GM19438 (cell line): Measurements from ENCODE around the gene PHF3.

Experiments
- ATAC-seq: cut with Tn5 transposase; IDR thresholded peaks from one replicate; pipeline ENCODE4 v1.9.1; 2021; ENCODE audit warnings: low read depth; ENCODE audit not compliant: unreplicated experiment

Gene PHF3

DNA sequence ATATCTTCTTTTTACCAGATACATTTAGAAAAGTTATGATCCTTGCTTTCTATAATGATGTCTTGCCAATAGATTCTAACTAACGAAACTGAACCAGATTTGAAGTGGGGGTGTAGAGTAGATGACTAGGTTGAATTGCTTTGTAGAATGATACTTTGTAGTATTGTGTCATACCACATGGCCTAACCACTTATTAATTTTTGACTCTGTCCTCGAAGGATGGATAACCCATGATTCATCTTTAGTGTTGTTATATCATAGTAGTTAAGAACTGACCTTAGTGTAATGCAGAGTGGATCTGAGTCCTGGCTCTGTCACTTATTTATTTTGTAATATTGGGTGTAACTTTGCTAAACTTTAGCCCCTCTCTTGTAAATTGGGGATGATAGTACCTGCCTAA lies 4.5 kb downstream of the PHF3 start:
- no peak for ATAC-seq

DNA sequence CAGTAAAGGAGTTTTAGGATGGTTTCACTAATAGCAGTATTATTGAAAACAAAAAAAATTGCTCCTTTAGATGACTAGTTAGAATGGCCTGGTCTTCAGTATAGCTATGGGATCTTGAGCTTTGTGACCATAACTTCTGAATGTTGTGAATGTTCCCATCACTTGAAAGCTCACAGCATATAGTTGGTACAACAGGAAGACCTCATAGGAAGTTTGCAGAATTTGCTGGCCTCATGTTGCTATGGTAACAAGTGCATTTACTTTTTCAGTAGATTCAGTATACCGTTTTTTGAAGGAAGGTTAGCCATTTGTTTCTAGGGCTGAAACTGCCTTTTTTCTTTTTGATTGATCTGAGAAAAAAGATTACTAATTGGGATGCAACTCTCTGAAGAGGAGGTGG lies 8.3 kb downstream of the PHF3 start:
- no peak for ATAC-seq

DNA sequence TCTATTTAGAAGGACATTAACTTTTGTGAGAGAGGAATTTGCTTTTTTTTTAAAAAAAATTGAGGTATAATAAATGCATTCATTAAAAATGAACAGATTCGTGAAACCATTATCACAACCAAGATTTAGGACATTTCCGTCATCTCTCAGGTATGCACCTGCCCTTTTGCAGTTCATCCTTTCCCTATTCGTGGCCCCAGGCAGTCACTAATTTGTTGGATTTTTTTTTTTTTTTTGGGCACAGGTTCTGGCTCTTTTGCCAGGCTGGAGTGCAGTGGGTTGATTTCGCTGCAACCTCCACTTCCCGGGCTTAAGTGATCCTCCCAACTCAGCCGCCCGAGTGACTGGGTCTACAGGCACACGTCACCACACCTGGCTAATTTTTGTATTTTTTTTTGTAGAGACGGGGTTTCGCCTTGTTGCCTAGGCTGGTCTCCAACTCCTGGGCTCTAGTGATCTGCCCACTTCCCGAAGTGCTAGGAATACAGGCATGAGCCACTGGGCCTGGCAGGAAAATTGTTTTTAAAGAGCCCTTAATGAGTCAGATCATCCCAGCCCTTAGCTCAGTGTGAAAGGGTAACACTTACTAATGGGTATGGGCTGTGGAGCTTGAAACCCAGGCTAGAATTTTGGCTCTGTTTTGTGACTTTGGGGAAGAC lies 9.2 kb downstream of the PHF3 start:
- ATAC-seq: no peak

DNA sequence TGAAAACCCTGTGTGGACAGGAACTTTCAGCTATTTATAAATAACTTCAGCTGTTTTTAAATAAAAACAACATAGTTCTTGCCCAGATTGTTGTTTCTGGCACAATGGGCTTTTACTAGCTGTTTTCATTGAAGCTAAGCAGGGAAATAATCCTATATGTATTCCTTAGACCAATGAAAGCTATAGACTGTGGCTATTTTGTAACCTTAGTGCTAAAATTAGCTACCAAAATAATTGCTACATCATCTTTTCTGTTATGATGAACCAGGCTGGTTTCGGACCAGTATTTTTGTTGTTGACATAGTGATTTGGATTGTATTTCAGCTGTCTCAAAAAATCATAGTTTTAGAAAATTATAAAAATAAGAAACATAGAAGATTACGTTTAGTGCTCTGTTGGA lies 13.7 kb downstream of the PHF3 start:
- ATAC-seq: no peak

DNA sequence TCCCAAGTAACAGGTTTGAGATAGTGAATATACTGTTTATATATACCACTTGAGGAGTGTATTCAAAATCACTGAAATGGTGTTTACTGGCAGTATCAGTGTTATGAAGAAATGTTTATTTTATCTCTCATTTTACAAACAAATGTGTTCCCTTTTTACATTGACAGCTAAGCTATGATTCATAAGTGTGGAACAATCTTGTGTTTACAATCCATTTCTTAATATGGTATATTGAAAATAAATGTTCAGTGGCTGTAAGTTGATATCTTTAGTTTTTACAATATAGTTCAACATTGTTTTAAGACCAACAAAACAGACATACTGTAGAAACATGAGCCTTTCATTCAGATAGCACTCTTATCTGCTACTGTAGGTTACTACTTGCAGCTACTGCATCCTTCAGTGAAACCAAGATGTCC lies 14.3 kb downstream of the PHF3 start:
- no peak for ATAC-seq

DNA sequence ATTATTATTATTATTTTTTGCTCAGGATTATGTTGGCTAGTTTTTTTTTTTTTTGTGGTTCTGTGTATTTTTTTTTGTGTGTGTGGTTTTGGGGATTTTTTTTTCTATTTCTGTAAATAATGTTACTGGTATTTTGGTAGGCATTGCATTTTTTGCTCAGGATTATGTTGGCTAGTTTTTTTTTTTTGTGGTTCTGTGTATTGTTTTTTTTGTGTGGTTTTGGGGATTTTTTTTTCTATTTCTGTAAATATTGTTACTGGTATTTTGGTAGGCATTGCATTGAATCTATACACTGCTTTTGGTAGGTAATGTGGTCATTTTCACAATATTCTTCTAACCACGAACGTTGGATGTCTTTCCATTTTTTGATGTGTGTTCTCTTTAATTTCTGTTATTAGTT lies 17.4 kb downstream of the PHF3 start:
- no peak for ATAC-seq

DNA sequence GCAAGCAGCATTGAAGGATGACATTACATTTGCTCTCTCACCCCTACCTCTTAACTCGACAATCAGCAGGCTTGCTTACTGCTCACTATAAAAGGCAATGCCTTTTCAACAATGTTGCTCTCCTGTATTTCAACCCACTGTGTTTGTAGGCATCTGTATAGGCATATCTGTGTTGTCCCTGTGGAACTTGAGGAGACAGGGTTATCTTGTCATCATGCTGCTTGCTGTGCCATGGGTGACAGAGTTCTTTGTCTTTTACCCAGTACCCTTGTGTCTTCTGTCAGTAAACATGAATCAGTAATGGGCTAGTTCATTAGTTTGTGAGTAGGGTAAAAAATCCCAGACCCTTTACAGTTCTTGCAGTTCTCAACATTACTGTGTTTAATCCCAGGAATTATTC lies 25.2 kb downstream of the PHF3 start:
- no peak for ATAC-seq

DNA sequence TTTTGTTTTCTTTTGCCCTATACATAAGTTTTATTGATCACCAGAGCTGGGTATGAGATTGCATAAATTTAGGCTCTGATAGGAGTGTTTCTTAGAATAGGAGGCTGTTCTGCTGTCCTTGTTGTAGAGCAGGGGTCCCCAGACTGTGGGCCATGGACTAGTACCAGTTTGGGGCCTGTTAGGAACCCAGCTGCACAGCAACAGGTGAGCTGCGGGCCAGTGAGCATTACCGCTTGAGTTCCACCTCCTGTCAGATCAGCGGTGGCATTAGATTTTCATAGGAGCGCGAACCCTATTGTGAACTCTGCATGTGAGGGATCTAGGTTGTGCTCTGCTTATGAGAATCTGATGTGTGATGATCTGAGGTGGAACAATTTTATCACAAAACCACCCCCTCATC lies 26.2 kb downstream of the PHF3 start:
- ATAC-seq: no peak

DNA sequence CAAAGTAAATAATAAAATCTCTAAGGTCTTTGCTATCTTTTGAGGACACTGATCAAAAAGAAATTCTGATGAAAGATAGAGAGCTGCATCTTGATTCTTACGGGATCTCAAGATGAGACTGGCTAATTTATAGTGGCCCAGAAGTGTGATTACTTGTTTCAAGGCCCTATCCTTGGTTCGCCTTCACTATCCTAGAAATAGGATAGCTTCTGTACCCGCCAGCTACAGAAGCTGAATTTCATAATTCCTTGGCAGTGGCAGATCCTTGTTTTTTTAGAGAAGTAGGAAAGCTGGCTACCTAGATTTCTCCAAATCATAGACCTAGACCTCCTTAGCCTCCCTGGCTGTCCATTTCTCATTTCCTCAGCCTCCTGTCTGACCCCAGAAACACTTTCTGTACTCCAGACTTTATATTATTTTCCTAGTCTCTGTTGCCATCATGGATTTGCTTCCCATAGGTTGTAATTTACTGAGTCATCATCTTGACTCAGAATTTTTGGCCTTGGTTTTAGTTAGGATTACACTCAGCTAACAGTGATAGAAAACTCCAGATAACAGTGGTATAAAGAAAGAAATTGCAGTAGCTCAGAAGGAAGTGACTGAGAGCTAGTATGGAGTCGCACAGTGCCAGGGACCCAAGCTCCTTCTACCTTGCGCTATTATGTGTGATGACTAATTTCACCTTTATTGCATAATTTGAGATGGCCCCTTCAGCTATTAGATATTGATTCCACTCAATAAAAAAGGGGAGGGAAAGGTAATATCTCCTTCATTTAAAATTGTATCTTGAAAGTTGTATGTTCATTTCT lies 27.7 kb downstream of the PHF3 start:
- no peak for ATAC-seq

DNA sequence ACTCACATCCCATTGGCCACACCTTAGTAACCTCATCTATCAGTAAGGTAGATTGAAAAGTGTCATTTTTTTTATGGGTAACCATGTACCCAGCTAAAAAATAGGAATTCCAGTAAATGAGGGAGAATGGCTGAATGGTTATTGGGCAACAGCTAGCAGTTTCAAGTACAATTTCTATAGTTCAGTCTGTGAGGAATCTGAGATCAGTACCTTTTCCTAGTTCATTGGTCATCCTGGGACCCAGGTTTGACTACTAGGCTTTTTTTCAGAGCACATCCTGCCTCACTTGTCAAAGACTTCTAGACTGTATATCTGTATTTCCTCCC lies 28.3 kb downstream of the PHF3 start:
- no peak for ATAC-seq

DNA sequence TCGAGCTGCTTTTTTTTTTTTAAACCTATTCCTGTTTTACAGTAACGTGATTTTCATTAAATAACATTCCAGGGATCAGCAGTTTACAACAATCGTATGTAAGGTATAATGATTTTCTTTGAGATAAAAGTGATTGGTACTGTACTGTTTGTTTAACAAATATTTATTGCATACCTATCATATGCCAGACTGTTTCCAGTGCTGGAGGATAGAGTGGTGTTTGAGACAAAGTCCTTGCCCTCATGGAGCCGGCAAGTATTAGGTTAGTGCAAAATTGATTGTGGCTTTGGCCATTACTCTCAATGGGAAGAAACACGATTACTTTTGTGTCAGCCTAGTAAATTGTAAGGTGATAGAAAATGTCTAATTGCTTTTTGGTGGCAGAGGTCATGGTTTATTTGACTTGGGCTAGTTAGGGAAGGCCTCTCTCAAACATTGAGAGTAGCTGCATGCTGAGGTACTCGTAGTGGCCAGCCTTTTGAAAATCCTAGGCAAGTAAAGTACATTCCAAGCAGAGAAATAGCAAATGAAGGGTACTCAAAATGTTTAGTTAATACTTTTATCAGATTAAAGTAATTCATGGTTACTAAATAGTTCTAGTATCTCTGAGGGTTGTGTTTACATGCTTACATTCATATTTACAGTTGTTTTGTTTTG lies 35.6 kb downstream of the PHF3 start:
- ATAC-seq: no peak

DNA sequence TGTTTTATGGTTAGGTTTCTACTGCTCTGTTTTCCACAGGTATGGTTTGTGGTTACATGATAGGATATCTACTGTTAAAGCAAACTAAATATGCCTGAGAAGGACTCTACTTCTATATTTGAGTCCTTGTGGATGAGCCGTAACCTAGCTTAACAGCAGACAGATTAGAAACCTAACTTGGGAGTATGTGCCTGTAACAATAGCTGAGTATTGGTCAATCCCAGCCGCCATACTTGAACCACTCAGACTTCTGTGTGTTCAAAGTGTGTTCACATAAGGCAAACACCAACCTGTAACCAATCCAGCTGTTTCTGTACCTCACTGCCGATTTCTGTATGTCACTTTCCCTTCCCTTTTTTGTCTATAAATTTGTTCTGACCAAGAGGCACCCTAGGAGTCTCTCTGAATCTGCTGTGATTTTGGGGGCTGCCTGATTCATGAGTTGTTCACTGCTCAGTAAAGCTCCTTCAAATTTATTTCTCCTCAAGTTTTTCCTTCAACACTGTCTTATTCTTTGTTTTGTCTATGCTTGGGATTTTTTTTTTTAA lies 37.1 kb downstream of the PHF3 start:
- no peak for ATAC-seq

DNA sequence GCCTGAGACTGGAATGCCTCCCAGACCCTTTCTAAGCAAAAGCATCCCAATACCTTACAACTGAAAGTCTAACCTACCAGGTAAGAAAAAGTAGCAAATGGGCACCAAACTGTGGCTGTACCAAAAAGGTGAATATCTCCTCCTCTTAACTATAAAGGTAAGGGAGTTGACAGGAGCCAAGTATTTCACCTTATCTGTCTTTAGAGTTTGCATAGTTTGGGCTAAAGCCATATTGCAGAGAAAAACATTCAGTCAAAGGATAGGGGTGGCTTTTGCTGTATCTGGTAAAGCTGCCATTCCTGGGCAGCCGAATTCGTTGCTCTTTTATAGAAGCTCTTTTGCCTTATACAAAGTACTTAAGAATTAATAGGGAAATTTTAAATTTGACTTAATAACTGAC lies 38.1 kb downstream of the PHF3 start:
- ATAC-seq: no peak

DNA sequence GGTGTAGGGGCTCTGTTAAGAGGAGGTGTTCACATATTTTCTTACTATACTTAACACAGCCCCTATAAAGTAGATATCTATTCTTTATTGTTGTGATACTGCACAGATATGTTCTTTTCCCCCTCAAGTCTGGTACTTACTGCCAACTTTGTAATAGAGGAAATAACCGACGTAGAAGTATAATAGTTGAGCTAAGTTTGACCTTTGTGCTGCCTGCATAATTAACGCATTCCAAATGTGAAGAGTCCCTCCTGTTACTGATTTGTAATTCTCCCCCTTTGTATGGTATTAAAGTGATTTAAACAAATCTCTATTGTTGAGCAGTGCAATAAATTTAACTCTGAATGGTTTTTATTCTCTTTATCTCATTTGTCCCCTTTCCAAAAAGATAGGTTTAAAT lies 39.0 kb downstream of the PHF3 start:
- no peak for ATAC-seq

DNA sequence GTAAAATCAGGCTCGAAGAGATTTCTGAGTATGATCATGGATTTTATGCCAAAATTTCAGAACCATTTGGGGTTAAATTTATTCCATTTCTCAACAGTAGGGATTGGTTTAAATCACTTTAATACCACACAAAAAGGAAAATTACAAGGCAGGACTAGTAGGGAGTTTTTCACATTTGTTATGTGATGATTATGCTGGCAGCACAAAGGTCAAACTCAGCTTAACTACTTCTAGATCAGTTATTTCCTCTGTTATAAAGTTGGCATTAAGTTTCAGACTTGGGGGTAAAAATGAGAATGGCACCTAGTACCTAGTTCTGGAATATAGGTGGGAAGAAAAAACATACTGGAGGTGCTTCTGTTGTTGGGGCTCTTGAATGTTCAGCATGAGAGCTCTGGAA lies 39.5 kb downstream of the PHF3 start:
- no peak for ATAC-seq

DNA sequence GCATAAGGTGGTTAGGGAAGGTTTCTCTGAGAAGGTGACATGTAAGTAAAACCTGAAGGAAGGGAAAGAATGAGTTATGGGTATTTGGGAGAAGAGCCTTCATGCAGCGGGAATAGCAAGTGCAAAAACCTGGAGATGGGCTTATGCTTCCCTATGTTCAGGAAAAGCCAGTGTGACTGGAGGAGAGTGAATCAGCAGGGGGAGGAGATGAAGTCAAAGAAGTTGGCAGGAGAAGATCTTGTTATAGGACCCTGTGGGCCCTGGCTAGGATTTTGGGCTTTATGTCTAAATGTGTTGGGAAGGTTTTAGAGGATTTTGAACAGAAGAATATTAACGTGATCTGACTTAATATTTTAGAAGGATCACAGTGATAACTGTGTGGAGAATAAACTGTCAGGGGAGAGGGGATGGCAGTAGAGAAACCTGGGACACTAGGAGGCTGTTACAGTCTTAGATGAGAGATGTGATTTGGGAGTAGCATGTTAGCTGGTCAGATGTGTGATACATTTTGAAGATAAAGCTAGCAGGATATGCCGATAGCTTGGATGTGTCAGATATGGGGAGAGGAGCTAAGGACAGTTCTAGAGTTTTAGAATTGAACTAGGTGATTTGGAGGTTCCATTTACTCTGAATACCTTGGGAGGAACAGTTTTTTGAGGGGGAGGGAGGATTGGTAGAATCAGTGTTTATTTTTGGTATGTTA lies 41.0 kb downstream of the PHF3 start:
- no peak for ATAC-seq

DNA sequence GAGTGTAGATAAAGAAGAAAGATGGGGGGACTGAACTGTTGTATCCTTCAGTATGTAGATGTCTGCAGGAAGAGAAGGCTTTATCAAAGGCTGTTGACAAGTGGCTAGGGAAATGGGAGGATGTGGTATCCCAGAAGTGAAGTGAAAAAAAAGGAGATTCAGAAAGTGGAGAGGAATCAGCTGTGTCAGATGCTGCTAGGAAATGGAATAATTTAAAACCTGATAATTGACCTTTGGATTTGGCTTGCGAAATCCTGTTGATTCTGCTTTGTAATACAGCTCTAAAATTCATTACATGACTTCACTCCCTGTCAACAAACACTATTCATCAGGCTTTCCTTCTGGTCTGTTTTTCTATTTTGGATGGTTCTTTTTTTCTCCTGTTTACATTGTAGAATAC lies 41.7 kb downstream of the PHF3 start:
- no peak for ATAC-seq

DNA sequence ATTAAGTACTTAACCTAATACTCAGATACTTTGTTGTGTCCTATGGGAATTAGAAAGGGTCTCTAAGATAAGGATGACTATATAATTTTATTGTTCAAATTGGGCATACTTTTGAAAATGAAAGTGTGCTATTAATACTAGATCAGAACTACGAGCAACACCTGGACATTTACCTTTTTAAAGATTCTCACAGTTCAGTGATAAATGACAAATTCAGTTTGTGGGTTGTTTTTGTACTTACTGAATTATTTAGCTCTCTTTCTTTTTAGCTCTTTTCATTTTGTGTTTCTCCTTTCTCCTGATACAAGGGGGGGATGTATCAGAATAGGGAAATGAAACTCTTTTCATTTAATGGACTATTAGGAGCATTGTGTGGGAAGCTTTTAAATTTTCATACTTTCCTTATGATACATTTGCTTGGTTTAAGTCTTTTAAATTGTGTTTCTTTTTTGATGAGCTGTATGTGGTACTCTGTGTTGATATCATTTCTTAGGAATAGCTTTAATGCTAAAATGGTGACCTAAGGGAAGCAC lies 47.5 kb downstream of the PHF3 start:
- no peak for ATAC-seq

DNA sequence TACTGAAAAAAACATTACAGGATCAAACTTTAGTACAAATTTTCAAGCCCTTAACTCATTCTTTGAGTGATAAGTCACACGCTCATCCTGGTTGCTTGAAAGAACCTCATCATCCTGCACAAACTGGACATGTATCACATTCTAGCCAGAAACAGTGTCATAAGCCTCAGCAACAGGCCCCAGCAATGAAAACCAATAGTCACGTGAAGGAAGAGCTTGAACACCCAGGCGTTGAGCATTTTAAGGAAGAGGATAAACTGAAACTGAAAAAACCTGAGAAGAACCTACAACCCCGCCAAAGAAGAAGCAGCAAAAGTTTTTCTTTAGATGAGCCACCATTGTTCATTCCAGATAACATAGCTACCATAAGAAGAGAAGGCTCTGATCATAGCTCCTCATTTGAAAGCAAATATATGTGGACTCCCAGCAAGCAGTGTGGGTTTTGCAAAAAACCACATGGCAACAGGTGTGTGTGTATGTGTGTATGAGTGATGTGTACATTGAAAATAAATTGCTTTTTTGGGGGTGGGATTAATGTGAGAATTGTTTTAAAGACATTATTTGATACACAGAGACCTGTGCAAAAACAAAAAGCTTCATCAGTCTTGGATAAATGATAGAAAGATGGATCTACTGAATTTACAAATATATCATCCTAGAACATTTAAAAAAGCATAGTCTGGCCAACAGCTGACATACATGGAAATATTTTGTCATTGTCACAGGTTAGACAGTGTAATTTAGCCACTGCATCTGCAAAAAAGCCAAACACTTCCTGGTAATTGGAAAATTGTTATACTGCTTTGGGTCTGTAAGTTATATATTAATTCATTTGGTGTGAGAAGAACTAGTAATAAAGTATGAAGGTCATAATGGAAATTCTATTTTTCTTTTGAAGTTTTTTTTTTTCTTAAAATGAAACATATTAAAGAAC lies 50.1 kb downstream of the PHF3 start:
- peak; percentile 82 for ATAC-seq

DNA sequence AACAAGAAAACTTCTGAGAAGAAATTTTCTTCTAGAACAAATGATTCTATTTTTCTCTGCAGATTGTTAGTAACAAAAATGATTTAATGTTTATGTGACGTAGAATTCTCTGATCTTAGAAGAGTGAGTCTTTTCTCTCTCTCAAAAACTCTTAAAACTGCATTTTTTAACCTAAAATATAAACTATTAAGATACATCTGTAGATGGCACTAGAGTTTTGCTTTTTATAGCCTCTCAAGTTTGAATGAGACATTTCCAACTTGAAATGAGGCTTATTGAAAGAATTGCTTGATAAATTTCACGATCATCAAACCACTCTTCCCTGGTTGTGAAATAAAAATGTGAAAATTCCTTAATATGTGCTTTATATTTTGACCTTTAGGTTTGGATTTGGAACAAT lies 53.8 kb downstream of the PHF3 start:
- ATAC-seq: no peak
